Measurements from ENCODE around the gene SLCO6A1.

DNA sequence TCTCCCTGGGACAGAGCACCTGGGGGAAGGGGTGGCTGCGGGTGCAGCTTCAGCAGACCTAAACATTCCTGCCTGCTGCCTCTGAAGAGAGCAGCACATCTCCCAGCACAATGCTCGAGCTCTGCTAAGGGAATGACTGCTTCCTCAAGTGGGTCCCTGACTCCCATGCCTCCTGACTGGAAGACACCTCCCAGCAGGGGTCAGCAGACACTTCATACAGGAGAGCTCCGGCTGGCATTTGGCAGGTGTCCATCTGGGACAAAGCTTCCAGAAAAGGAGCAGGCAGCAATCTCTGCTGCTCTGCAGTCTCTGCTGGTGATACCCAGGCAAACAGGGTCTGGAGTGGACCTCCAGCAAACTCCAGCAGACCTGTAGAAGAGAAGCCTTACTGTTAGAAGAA is 77.2 kb downstream of the SLCO6A1 start:
- no peak for TF ChIP-seq POLR2A (IDR thresholded peaks at IDR 0.05)
- TF ChIP-seq, protein P1, sequence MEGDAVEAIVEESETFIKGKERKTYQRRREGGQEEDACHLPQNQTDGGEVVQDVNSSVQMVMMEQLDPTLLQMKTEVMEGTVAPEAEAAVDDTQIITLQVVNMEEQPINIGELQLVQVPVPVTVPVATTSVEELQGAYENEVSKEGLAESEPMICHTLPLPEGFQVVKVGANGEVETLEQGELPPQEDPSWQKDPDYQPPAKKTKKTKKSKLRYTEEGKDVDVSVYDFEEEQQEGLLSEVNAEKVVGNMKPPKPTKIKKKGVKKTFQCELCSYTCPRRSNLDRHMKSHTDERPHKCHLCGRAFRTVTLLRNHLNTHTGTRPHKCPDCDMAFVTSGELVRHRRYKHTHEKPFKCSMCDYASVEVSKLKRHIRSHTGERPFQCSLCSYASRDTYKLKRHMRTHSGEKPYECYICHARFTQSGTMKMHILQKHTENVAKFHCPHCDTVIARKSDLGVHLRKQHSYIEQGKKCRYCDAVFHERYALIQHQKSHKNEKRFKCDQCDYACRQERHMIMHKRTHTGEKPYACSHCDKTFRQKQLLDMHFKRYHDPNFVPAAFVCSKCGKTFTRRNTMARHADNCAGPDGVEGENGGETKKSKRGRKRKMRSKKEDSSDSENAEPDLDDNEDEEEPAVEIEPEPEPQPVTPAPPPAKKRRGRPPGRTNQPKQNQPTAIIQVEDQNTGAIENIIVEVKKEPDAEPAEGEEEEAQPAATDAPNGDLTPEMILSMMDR (IDR thresholded peaks at IDR 0.05), result peak in 1 of 4 donors; percentile 18

Data from right lobe of liver (tissue), 4 donors.